HT-29 (cell line): Measurements from ENCODE around the gene POU2F3. TPM values are rescaled to one million over a fixed set of nuclear protein-coding genes. Genes with fewer than 3 reads are reported as not detected.
A peak's percentile ranks its signal among the peaks of the same experiment; 100 is the strongest.
"Not testable (repeated sequence)": the region's sequence is repeated elsewhere in the genome, so short reads cannot be mapped to it uniquely, and the experiment has no call there.

Experiments
- DNase-seq: peaks from one replicate; pipeline ENCODE4 v3.0.0-alpha.2; 2015; ENCODE audit warnings: low spot score
- total RNA-seq: library from RNA; depleted of rRNA; stranded (reverse); fragments of >200 nt; shearing (Covaris generic); gene quantifications from 2 replicates; pipeline ENCODE4 v1.2.3, GENCODE V29; 2014

Gene POU2F3
- total RNA-seq, 1 experiment from 2014 or later = 0.28 TPM

DNA sequence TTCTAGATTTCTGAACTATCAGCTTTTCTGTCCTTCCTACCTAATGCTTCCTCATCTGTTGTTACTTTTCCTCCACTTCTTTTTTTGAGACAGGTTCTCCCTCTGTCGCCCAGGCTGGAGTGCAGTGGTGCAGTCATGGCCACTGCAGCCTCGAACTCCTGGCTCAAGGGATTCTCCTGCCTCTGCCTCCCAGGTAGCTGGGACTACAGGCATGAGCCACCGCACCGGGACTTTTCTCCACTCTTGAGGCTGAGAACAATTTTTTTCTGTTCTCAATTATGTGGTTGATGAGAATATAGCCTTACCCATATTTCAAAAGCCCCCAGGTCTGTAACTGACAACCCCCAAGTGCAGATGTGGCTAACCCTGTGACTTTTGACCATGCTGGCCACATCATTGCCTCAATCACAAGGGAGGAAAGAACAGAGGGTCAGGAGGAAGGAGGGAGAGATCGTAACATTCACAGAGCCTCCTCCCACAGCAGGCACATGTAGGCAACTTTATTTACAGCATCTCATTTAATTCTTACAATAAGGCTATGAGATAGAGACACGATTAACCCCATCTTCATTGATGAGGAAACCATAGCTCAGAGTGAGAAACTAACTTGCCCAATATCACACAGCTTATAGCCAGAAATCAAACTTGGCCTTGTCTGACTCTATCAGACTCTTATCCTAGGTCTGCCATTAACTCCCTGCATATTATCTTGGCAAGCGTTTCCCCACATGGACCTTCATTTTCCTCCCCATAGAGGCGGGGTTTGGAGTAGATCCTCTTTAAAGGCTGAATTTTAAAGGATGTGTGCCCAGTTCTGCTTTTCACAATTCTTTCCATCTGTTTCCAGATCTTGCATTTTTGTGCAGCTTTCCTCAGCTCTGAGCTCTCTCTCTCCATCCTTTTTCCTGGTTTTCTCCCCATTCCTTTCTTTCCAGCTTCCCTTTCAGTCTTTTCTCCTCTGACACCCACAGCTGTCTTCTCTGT, 9.6 kb downstream of the POU2F3 start:
- DNase-seq = no peak

DNA sequence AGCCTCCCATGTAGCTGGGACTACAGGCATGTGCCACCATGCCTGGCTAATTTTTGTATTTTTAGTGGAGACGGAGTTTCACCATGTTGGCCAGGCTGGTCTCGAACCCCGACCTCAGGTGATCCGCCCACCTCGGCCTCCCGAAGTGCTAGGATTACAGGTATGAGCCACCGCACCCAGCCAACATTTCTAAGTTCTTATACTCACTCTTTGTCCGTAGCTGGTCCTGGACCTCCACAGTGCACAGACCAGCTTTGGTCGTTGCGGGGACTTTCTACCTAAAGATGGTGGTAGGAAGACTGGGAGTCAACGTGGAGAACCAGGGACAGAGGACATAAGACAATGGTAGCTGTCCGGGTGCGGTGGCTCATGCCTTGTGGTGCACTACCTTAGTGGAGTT, 13.4 kb downstream of the POU2F3 start:
- not testable (repeated sequence) for DNase-seq

GRCh38 chr11:120254788-120255518, 15.0 kb downstream of the POU2F3 start:
- no peak for DNase-seq

DNA sequence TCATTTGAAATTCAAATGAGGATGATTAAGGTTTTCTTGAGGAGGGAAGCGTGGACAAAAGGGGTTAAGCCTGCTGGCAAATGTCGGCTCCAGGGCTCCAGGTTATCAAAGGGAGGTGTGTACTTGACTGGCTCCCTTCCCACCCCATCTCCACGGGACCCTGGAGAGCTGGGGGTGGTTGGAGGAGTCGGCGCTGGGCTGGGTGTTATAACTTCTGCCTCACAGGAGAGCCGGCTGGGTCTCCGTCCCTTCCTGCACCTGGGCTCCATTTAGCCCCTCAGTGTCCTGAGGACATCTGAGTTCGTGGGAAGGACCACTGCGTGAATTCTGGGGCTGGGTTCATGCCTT, 15.6 kb downstream of the POU2F3 start:
- no peak for DNase-seq

DNA sequence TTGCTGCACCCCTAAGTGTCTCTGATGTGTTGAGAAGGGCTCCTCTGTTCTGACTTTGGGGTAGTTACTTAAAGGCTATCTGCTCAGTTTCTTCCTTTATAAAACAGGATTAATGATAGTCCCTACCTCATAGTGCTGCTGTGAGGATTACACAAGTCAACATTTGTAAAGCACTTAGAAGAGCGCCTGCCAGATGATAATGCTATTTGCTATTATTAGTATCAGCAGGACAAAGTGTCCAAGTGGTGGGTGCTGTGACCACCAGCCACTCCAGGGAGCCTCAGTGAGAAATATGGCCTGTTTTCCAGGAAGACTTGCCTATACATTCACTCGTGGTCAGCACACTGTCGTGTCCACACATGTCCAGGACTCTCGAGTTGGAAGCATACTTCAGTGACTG, 16.2 kb downstream of the POU2F3 start:
- no peak for DNase-seq

- no peak for DNase-seq
Observed at GRCh38 chr11:120256779-120257178, 16.8 kb downstream of the POU2F3 start.

DNA sequence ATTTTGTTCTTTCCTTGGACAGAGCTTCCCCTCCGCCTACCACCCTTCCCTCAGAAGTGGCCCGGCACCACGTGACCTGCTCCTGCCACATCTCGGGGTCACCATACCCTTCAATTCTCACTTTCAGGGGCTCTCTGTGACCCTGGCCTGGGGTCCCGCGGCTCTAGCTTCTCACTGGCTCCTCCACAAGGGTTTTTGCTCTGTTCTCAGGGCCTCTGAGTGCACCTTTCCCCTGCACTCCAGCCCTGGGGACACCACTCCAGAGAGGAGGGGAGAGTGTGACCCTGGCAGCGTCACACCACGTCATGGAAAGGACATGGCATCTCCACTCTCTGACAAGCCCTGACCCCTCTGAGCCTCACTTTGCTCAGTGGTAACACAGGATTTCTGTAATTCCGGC, 17.4 kb downstream of the POU2F3 start:
- DNase-seq = no peak

DNA sequence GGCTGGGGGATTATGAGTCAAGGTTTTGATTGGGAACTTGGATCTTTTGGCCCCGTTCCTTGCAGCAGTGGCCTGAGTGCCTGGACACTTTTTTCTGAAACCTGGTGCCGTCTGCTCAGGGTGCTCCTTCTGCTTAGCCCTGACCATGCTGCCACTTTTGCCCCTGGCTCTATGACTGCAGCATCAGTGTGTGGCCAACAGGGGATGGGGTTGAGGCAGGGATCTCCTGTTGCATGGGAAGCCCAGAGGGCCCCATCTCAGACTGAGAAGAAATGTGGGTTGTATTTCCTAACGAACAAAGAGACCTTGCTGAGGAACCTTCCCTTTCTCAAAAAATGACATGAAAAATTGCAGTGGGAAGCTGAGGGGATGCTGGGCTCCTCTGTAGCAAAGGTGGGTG, 18.7 kb downstream of the POU2F3 start:
- DNase-seq = no peak

- DNase-seq = no peak
Observed at GRCh38 chr11:120259241-120259640, 19.3 kb downstream of the POU2F3 start.

GRCh38 chr11:120259988-120260565, 20.1 kb downstream of the POU2F3 start:
- no peak for DNase-seq

GRCh38 chr11:120260616-120261015, 20.7 kb downstream of the POU2F3 start:
- DNase-seq = no peak

DNA sequence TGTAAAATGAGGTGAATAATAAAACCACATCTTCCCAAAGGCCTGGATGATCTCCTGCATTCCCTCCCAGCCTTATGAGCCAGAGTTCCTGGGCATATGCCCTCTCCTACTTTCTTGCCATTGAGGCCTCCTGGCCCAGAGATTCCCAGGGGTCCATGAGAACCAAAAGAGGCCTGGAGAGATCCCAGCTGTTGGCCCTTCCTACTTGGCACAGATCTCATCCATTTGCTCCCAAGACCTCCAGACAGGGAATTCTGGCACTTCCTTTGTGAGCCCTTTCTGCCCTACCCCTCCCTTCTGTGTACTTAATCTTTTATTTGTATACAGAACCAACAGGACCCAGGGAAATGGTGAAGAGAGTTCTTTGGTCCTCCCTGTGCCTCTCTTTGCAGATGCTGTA, 21.4 kb downstream of the POU2F3 start:
- DNase-seq = no peak

GRCh38 chr11:120261931-120262330, 22.0 kb downstream of the POU2F3 start:
- DNase-seq = no peak

DNA sequence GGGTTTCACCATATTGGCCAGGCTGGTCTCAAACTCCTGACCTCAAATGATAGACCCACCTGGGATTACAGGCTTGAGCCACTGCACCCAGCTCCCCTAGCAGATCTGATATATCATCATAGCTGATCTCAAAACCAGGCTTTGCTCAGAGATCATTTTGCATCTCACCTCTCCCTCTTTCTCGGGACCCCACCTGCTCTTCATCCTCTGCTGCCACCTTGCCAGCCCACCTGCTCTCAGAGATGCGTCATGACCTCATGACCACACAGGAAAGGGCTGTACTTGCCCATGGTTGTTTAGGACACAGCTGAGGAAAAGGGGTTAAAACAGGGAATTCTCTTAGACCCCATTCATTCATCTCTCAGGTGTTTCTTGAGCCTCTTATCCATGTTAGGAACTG, 27.4 kb downstream of the POU2F3 start:
- DNase-seq = no peak

DNA sequence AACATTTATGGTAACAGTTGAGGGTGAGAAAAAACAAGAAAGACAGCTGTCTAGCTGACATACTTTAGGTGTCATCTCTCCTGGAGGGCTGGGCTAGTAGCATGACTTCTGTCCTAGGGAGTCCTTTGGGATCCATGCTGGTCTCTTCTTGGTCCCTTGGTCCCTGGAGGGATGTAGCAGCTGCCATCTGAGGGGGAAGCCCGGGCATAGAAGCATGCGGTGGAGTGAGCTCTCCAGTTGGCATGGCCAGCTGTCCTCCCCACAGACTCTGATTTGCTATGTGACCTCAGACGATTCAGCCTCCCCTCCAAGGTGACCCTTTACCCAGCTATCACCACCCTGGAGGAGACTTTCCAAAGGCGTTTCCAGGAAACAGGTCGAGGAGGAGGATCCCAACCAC, 28.7 kb downstream of the POU2F3 start:
- no peak for DNase-seq

- no peak for DNase-seq
Observed at GRCh38 chr11:120270386-120270785, 30.4 kb downstream of the POU2F3 start.

DNA sequence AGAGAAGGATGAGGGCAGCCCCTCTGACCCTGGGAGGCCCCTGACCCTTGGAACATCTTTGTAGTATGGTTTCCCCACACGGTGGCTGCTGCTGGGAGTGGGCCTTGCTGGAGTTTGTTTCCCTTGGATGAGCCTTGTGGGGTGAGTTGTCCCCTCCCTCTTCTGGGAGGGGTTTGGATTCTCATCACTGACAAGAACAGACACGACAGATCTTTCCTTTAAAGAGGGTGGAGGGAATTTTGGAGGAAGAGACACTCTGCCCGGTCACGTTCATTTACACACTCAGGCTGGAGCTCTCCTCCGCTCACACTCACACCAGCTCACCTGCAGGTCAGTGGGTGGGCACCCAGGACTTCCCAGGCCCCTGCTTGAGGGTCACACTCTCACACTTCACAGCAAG, 31.7 kb downstream of the POU2F3 start:
- no peak for DNase-seq

DNA sequence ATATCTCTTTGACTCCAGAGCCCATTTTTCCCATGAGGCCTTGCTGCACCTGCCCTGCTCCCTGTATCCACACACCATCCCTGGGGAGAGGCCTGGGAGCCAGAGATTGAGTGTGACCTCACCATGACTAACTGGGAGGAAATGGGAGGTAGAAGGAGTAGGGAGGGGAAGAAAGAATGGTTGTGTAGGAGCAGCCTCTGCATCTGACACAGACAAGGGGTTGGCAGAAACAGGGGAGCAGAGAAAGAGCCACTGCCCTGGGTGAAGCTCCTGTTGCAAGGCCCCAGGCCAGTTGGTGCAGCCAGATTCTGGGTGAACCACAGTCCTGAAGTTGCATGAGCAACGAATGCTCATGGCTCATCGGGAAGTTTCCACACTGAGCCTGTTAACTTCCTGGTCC, 32.4 kb downstream of the POU2F3 start:
- DNase-seq = no peak

DNA sequence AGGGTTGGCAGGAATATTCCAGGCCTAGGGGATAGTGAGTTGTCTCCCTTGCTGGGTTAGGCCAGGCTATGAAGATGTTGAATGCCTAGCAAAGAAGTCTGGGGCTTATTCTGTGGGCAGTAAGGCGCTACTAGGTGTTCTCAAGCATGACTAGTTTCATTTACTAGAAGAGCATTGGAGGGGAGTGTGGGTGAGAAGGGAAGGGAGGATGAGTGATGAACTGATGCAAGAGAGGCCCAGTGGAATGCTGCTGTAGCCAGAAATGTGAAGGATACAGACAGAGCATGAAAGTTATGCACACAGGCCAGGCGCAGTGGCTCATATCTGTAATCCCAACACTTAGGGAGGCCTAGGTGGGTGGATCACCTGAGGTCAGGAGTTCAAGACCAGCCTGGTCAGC, 33.5 kb downstream of the POU2F3 start:
- no peak for DNase-seq

DNA sequence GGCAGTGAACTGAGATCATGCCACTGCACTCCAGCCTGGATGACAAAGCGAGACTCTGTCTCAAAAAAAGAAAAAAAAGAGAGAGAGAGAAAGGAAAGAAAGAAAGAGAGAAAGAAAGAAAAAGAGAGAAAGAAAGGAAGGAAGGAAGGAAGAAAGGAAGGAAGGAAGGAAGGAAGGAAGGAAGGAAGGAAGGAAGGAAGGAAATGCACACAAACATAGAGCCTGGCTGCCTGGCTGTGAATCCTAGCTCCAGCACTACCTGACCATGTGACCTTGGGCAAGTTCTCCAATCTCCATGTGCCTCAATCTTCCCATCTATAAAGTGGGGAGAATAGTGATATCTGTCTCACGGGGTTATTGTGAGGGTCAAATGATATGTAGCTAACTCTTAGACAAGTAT, 34.0 kb downstream of the POU2F3 start:
- not testable (repeated sequence) for DNase-seq

DNA sequence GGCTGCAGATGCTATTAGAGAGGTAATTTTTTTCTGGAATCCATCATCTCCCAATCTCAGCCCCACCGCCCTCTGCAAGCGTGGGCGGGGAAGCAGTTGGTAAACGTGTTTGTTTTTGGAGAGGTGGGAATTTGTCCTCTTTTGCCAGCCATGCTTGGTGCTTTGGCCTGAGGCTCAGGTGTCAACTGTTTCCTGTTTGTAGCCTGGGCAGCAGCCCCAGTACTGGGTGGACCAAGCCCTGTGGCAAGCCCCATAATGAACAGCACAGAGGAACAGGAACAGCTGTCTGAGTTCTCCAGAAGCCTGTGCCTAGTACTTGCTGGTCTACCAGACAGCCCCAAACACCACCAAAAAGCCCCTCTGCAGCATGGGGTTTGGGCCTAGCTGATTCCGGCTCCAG, 39.6 kb downstream of the POU2F3 start:
- DNase-seq = no peak

DNA sequence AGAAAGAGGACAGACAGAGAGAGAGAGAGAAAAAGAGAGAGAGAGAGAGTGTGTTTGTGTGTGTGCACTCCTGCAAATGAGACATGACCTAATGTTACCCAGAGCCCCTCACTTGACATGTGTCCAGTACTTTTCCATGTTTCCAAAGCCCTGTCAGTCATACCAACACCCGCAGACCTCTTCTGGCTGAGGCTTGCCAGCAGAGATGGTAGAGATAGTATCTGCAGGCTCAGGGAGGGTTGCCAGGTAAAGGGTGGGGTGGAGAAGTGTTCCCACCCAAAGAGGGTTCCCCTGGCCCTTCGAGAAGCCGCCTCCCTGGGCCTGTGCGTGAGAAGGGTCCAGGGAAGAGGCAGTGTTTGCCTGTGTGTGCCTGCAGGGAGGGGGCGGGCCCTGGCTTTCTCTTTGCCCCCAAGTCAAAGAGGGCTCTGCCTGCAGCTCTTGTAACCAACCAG, 40.7 kb downstream of the POU2F3 start:
- DNase-seq = peak; percentile 49
